Mesothelial cell of epicardium (in vitro differentiated cells): ENCODE results near the gene ORC3. TPM values are rescaled to one million over a fixed set of nuclear protein-coding genes. Genes with fewer than 3 reads are reported as not detected.
A peak's percentile ranks its signal among the peaks of the same experiment; 100 is the strongest.
"Not testable (repeated sequence)": the region's sequence is repeated elsewhere in the genome, so short reads cannot be mapped to it uniquely, and the experiment has no call there.

Experiments used
- DNase-seq, 2 experiments: peaks; one replicate each; pipeline ENCODE4 v3.0.0; 2021; ENCODE audit warnings: low spot score in 2 of 2; ENCODE audit not compliant: unreplicated experiment in 2 of 2
- H3K27ac Mint-ChIP-seq: 2 replicates; pipeline ENCODE4 v1.8.0; 2021; ENCODE audit warnings: mixed read lengths
- H3K27me3 Mint-ChIP-seq: 2 replicates; pipeline ENCODE4 v1.8.0; 2021; ENCODE audit warnings: low read depth, mixed read lengths
- H3K36me3 Mint-ChIP-seq: 2 replicates; pipeline ENCODE4 v1.8.0; 2021; ENCODE audit warnings: mixed read lengths
- H3K4me1 Mint-ChIP-seq: 2 replicates; pipeline ENCODE4 v1.8.0; 2021; ENCODE audit warnings: mixed read lengths
- H3K4me3 Mint-ChIP-seq: 2 replicates; pipeline ENCODE4 v1.8.0; 2021; ENCODE audit warnings: mild to moderate bottlenecking, moderate library complexity, mixed read lengths
- H3K9me3 Mint-ChIP-seq: 2 replicates; pipeline ENCODE4 v1.8.0; 2021; ENCODE audit warnings: mixed read lengths
- total RNA-seq: library from RNA; stranded (reverse); gene quantifications from 3 replicates; pipeline ENCODE4 v1.2.1, GENCODE V29; 2021
- TF ChIP-seq, protein P1 (sequence below): fragments of 200-600 bp; sonication (generic); IDR thresholded peaks from one replicate; pipeline ENCODE4 v1.5.0; 2021; ENCODE audit warnings: antibody characterized with exemption; ENCODE audit not compliant: unreplicated experiment

ORC3 gene
- total RNA-seq, 1 donor from 2014 or later: 28.0 TPM

GRCh38 chr6:87684895-87685654 is 95.1 kb downstream of the ORC3 start:
- TF ChIP-seq, protein P1, sequence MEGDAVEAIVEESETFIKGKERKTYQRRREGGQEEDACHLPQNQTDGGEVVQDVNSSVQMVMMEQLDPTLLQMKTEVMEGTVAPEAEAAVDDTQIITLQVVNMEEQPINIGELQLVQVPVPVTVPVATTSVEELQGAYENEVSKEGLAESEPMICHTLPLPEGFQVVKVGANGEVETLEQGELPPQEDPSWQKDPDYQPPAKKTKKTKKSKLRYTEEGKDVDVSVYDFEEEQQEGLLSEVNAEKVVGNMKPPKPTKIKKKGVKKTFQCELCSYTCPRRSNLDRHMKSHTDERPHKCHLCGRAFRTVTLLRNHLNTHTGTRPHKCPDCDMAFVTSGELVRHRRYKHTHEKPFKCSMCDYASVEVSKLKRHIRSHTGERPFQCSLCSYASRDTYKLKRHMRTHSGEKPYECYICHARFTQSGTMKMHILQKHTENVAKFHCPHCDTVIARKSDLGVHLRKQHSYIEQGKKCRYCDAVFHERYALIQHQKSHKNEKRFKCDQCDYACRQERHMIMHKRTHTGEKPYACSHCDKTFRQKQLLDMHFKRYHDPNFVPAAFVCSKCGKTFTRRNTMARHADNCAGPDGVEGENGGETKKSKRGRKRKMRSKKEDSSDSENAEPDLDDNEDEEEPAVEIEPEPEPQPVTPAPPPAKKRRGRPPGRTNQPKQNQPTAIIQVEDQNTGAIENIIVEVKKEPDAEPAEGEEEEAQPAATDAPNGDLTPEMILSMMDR: no peak
- Mint-ChIP-seq H3K4me1 (peaks cover 37% of the 10 kb centered on the region), H3K27me3 (no peaks in the 10 kb centered on the region), H3K36me3 (peaks cover 15% of the 10 kb centered on the region), H3K4me3 (no peak overlapping the region), H3K9me3 (no peaks in the 10 kb centered on the region), H3K27ac (no peak overlapping the region)
- DNase-seq: no peak

DNA sequence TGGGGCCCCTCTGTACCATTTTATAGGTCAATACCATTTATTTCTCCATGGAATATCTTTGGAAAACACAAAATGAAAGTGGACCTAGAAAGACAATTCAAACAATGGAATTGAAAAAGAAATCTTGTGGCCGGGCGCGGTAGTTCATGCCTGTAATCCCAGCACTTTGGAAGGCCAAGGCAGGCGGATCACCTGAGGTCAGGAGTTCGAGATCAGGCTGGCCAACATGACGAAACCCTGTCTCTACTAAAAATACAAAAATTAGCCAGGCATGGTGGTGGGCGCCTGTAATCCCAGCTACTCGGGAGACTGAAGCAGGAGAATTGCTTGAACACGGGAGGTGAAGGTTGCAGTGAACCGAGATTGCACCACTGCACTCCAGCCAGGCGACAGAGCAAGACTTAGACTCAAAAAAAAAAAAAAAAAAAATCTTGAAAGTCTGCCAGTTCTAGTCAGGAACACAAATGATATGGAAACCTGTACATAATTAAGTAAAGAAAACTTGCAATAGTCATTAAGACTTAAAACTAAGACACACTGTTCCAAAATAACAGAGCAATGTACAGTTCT is 96.8 kb downstream of the ORC3 start:
- peaks cover 11% of the 10 kb centered on the region for H3K36me3 Mint-ChIP-seq
- not testable (repeated sequence) for H3K27me3 Mint-ChIP-seq, H3K9me3 Mint-ChIP-seq, H3K4me3 Mint-ChIP-seq, DNase-seq
- peak overlapping the region; percentile 39 for H3K27ac Mint-ChIP-seq
- H3K4me1 Mint-ChIP-seq: peaks cover 42% of the 10 kb centered on the region

GRCh38 chr6:87687296-87687695 is 97.4 kb downstream of the ORC3 start:
- TF ChIP-seq, protein P1: no peak
- peaks cover 10% of the 10 kb centered on the region for H3K36me3 Mint-ChIP-seq
- DNase-seq: no peak
- no peaks in the 10 kb centered on the region for H3K27me3 Mint-ChIP-seq
- H3K9me3 Mint-ChIP-seq: no peaks in the 10 kb centered on the region
- peak overlapping the region; percentile 39 for H3K27ac Mint-ChIP-seq
- H3K4me1 Mint-ChIP-seq: peaks cover 42% of the 10 kb centered on the region
- H3K4me3 Mint-ChIP-seq: no peak overlapping the region

DNA sequence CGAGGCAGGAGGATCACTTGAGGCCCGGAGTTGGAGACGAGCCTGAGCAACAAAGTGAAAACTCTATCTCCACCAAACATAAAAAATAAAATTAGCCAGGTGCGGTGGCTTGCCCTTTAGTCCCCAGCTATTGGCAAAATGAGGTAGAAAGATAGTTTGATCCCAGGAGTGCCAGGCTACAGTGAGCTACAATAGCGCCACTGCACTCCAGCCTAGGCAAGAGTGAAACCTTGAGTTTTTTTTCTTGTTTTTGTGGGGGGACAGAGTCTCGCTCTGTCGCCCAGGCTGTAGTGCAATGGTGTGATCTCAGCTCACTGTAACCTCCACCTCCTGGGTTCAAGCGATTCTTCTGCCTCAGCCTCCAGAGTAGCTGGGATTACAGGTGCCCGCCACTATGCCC is 98.0 kb downstream of the ORC3 start:
- H3K4me1 Mint-ChIP-seq: peaks cover 40% of the 10 kb centered on the region
- not testable (repeated sequence) for DNase-seq, H3K27me3 Mint-ChIP-seq, H3K4me3 Mint-ChIP-seq, H3K36me3 Mint-ChIP-seq, H3K27ac Mint-ChIP-seq, H3K9me3 Mint-ChIP-seq

- Mint-ChIP-seq H3K4me1 (peaks cover 43% of the 10 kb centered on the region), H3K27me3 (no peaks in the 10 kb centered on the region), H3K9me3 (no peaks in the 10 kb centered on the region), H3K27ac (no peak overlapping the region), H3K36me3 (peaks cover 7% of the 10 kb centered on the region), H3K4me3 (no peak overlapping the region)
- TF ChIP-seq, protein P1: no peak
- DNase-seq: no peak
Observed at GRCh38 chr6:87690441-87690840, 100.5 kb downstream of the ORC3 start.

DNA sequence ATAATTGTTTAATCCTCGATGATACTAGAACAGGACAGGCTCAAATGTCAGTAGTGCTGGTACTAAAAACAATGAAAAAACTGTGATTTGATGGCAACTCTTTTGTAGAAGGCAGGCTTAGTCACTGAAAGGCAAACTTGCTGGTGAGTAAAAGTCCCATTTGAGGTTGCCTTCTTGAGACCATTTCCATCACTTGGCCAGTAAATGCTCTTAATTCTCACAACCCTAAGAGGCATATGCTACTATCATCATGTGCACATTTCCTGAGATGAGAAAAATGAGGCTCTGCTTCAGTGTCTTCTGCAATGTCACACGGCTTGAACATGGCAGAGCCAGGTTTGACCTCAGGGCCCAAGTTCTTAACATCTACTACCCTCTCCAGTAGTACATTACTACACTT is 102.2 kb downstream of the ORC3 start:
- Mint-ChIP-seq H3K4me1 (peaks cover 50% of the 10 kb centered on the region), H3K9me3 (no peaks in the 10 kb centered on the region), H3K27me3 (no peaks in the 10 kb centered on the region), H3K4me3 (no peak overlapping the region), H3K27ac (no peak overlapping the region), H3K36me3 (no peaks in the 10 kb centered on the region)
- DNase-seq: no peak
- TF ChIP-seq, protein P1: no peak

GRCh38 chr6:87696817-87697216 is 106.9 kb downstream of the ORC3 start:
- H3K36me3 Mint-ChIP-seq, H3K27ac Mint-ChIP-seq, H3K4me3 Mint-ChIP-seq, H3K9me3 Mint-ChIP-seq, DNase-seq, H3K27me3 Mint-ChIP-seq: not testable (repeated sequence)
- peaks cover 64% of the 10 kb centered on the region for H3K4me1 Mint-ChIP-seq
